IMR-90 (cell line): Measurements from ENCODE around the gene TPGS1. TPM values are rescaled to one million over a fixed set of nuclear protein-coding genes. Genes with fewer than 3 reads are reported as not detected.
A peak's percentile ranks its signal among the peaks of the same experiment; 100 is the strongest.

ENCODE experiments used
- ATAC-seq: fragments of 200-7000 bp; cut with Tn5 transposase; 2 replicates; pipeline ENCODE4 v1.9.1; 2020; ENCODE audit warnings: low read depth, mild to moderate bottlenecking, moderate library complexity
- BruUV-seq: library from RNA; stranded (reverse); fragments of 400-500 nt; replicated peaks from 2 replicates; lab custom pipeline; 2021; lab: Mats Ljungman, UMichigan
- CTCF ChIA-PET: fragments of 300-600 bp; formaldehyde crosslinking; extraction: SDS; loops from one replicate; lab custom pipeline; 2021; ENCODE audit warnings: antibody characterized with exemption; lab: Yijun Ruan, JAX
- POLR2A ChIA-PET: fragments of 300-600 bp; sonication (Branson Sonifier 250); formaldehyde crosslinking; loops from one replicate; lab custom pipeline; 2022; ENCODE audit warnings: antibody characterized with exemption; ENCODE audit not compliant: unreplicated experiment; lab: Charles Lee
- DNase-seq: peaks from one replicate; pipeline ENCODE4 v3.0.0; 2013
- H2AFZ ChIP-seq: replicated peaks from 2 replicates; pipeline ENCODE3; 2013; ENCODE audit warnings: low read length, mild to moderate bottlenecking; ENCODE audit not compliant: poor library complexity
- H2AK5ac ChIP-seq: 2 replicates; pipeline ENCODE4 v1.6.1; 2013; ENCODE audit warnings: low read depth, low read length, inconsistent platforms
- H2AK9ac ChIP-seq: replicated peaks from 2 replicates; pipeline ENCODE3; 2013; ENCODE audit warnings: mild to moderate bottlenecking, low read depth, low read length, moderate library complexity; ENCODE audit not compliant: poor library complexity
- H2BK120ac ChIP-seq: 2 replicates; pipeline ENCODE4 v1.6.1; 2013; ENCODE audit warnings: low read depth, low read length, inconsistent platforms
- H2BK15ac ChIP-seq: 3 replicates; pipeline ENCODE4 v1.6.1; 2013; ENCODE audit warnings: low read depth, low read length, inconsistent platforms
- H2BK20ac ChIP-seq: 2 replicates; pipeline ENCODE4 v1.6.1; 2013; ENCODE audit warnings: low read depth, mild to moderate bottlenecking, inconsistent platforms, low read length, moderate library complexity
- H2BK5ac ChIP-seq: 2 replicates; pipeline ENCODE4 v1.6.1; 2013; ENCODE audit warnings: mild to moderate bottlenecking, low read depth, low read length, inconsistent platforms; ENCODE audit not compliant: poor library complexity, severe bottlenecking
- H3K14ac ChIP-seq: replicated peaks from 2 replicates; pipeline ENCODE4 v1.6.1; 2013; ENCODE audit warnings: low read depth, low read length, inconsistent platforms
- H3K18ac ChIP-seq: 2 replicates; pipeline ENCODE4 v1.6.1; 2013; ENCODE audit warnings: low read depth, low read length, control low read depth
- H3K23ac ChIP-seq: 2 replicates; pipeline ENCODE4 v1.6.1; 2013; ENCODE audit warnings: low read depth, low read length, inconsistent platforms
- H3K27ac ChIP-seq: 2 replicates; pipeline ENCODE4 v1.5.1; 2013; ENCODE audit warnings: mild to moderate bottlenecking, control low read depth, low read length; ENCODE audit not compliant: insufficient read depth
- H3K27me3 ChIP-seq: 2 replicates; pipeline ENCODE4 v1.6.1; 2013; ENCODE audit warnings: low read length; ENCODE audit not compliant: control insufficient read depth, insufficient read depth
- H3K36me3 ChIP-seq: 2 replicates; pipeline ENCODE4 v1.6.1; 2013; ENCODE audit warnings: low read length, mixed read lengths; ENCODE audit not compliant: control insufficient read depth, insufficient read depth
- H3K4ac ChIP-seq: 2 replicates; pipeline ENCODE4 v1.6.1; 2013; ENCODE audit warnings: low read depth, low read length, inconsistent platforms
- H3K4me1 ChIP-seq: 2 replicates; pipeline ENCODE4 v1.6.1; 2013; ENCODE audit warnings: low read length, mixed read lengths; ENCODE audit not compliant: control insufficient read depth, insufficient read depth
- H3K4me2 ChIP-seq: 2 replicates; pipeline ENCODE4 v1.6.1; 2013; ENCODE audit warnings: low read depth, mild to moderate bottlenecking, control low read depth, low read length, moderate library complexity
- H3K4me3 ChIP-seq: 2 replicates; pipeline ENCODE4 v1.5.1; 2013; ENCODE audit warnings: low read depth, mild to moderate bottlenecking, control low read depth, low read length, moderate library complexity; ENCODE audit not compliant: insufficient read depth
- H3K56ac ChIP-seq: 2 replicates; pipeline ENCODE4 v1.6.1; 2013; ENCODE audit warnings: low read length, inconsistent platforms; ENCODE audit not compliant: insufficient read depth; ENCODE audit errors: extremely low read depth
- H3K79me1 ChIP-seq, 2 experiments: 2 replicates each; pipeline ENCODE4 v1.6.1; 2013; ENCODE audit warnings: low read length in 2 of 2, inconsistent platforms in 1 of 2, low read depth in 1 of 2
- H3K9ac ChIP-seq: 2 replicates; pipeline ENCODE4 v1.6.1; 2013; ENCODE audit warnings: low read depth, low read length, control low read depth
- H3K9me1 ChIP-seq: 2 replicates; pipeline ENCODE4 v1.6.1; 2013; ENCODE audit warnings: low read length, inconsistent platforms; ENCODE audit not compliant: insufficient read depth
- H3K9me3 ChIP-seq: 2 replicates; pipeline ENCODE4 v1.6.1; 2013; ENCODE audit warnings: low read length; ENCODE audit not compliant: control insufficient read depth, insufficient read depth
- H4K20me1 ChIP-seq: 2 replicates; pipeline ENCODE4 v1.6.1; 2013; ENCODE audit warnings: low read length, inconsistent platforms; ENCODE audit not compliant: insufficient read depth
- H4K5ac ChIP-seq: 2 replicates; pipeline ENCODE4 v1.6.1; 2013; ENCODE audit warnings: mild to moderate bottlenecking, low read depth, low read length, control low read depth
- H4K8ac ChIP-seq, 2 experiments: 2 replicates each; pipeline ENCODE4 v1.6.1; 2013; ENCODE audit warnings: low read depth in 2 of 2, low read length in 2 of 2, control low read depth in 1 of 2, inconsistent platforms in 1 of 2
- H4K91ac ChIP-seq: 2 replicates; pipeline ENCODE4 v1.6.1; 2013; ENCODE audit warnings: low read depth, low read length, inconsistent platforms; ENCODE audit not compliant: insufficient read depth
- BHLHE40 ChIP-seq: fragments of 150-350 bp; IDR thresholded peaks from 2 replicates; pipeline ENCODE4 v1.6.1; 2016; ENCODE audit warnings: mild to moderate bottlenecking, low read depth, low read length
- CEBPB ChIP-seq: IDR thresholded peaks from 2 replicates; pipeline ENCODE4 v1.6.1; 2012; ENCODE audit warnings: low read depth, low read length, improper control_type of control experiment
- ELK1 ChIP-seq: fragments of 150-350 bp; IDR thresholded peaks from 2 replicates; pipeline ENCODE4 v1.6.1; 2016; ENCODE audit warnings: low read depth, mild to moderate bottlenecking, low read length, moderate library complexity, borderline replicate concordance
- FOS ChIP-seq: fragments of 150-350 bp; IDR thresholded peaks from 2 replicates; pipeline ENCODE4 v1.6.1; 2016; ENCODE audit warnings: low read depth, low read length
- MAZ ChIP-seq: IDR thresholded peaks from 2 replicates; pipeline ENCODE4 v1.6.1; 2012; ENCODE audit warnings: low read depth, mild to moderate bottlenecking, low read length, improper control_type of control experiment, moderate library complexity, borderline replicate concordance
- MXI1 ChIP-seq: IDR thresholded peaks from 2 replicates; pipeline ENCODE4 v1.6.1; 2012; ENCODE audit warnings: low read depth, mild to moderate bottlenecking, low read length, moderate library complexity, borderline replicate concordance
- NFE2L2 ChIP-seq: fragments of 150-350 bp; IDR thresholded peaks from 2 replicates; pipeline ENCODE4 v1.6.1; 2016; ENCODE audit warnings: low read depth, mild to moderate bottlenecking, low read length
- POLR2A ChIP-seq: IDR thresholded peaks from 2 replicates; pipeline ENCODE4 v1.6.1; 2012; ENCODE audit warnings: mild to moderate bottlenecking, low read depth, low read length
- RCOR1 ChIP-seq: IDR thresholded peaks from 2 replicates; pipeline ENCODE4 v1.6.1; 2012; ENCODE audit warnings: mild to moderate bottlenecking, low read length, improper control_type of control experiment; ENCODE audit not compliant: insufficient replicate concordance
- RFX5 ChIP-seq: IDR thresholded peaks from 2 replicates; pipeline ENCODE4 v1.8.0; 2012; ENCODE audit warnings: low read depth, mild to moderate bottlenecking, low read length, moderate library complexity
- WGBS, 2 experiments: methylation state at CpG; one replicate each; pipeline versions ENCODE4 v1.1.5 to v1.1.7; 2013; ENCODE audit warnings: missing lambda C conversion rate in 2 of 2; ENCODE audit not compliant: insufficient read length in 1 of 2; ENCODE audit errors: extremely low coverage in 2 of 2; 5-methylcytosine and 5-hydroxymethylcytosine counted together
- dilution Hi-C: fragments of 300-500 bp; cut with HindIII; formaldehyde crosslinking; loops from one replicate; pipeline ENCODE4 v1.14.3; 2018; ENCODE audit warnings: low sequenced_read_pairs; ENCODE audit not compliant: unreplicated experiment
- in situ Hi-C: fragments of 300-500 bp; cut with MboI; formaldehyde crosslinking; loops from 3 replicates; pipeline ENCODE4 v1.14.3; 2019; ENCODE audit warnings: low sequenced_read_pairs, inconsistent platforms, mixed read lengths
- intact Hi-C: fragments of 100-400 bp; cut with micrococcal nuclease; formaldehyde crosslinking; loops from 2 replicates; pipeline ENCODE4 v1.10.0; 2022
- polyA plus RNA-seq, 3 experiments: library from polyadenylated mRNA; depleted of rRNA; stranded (reverse); fragments of >200 nt; gene quantifications; 2 replicates each; pipeline ENCODE4 v1.2.3, GENCODE V29; 2012; ENCODE audit warnings: low replicate concordance in 1 of 3
- total RNA-seq: library from RNA; depleted of rRNA; stranded (reverse); fragments of >200 nt; gene quantifications from 2 replicates; pipeline ENCODE4 v1.2.3, GENCODE V29; 2012
- TF ChIP-seq, protein P1 (sequence below): fragments of 150-350 bp; IDR thresholded peaks from 2 replicates; pipeline ENCODE4 v1.6.1; 2017; ENCODE audit warnings: mild to moderate bottlenecking, antibody characterized with exemption, low read length, low read depth
- TF ChIP-seq, protein P2 (sequence below): conservative IDR thresholded peaks from 2 replicates; pipeline ENCODE4 v1.5.1; 2012; ENCODE audit warnings: mild to moderate bottlenecking, low read depth, low read length, improper control_type of control experiment

TPGS1 gene
- total and polyA plus RNA-seq, 2 of the 4 experiments (the other 2 are of a cell fraction), result 2.7 to 6.3 TPM

DNA sequence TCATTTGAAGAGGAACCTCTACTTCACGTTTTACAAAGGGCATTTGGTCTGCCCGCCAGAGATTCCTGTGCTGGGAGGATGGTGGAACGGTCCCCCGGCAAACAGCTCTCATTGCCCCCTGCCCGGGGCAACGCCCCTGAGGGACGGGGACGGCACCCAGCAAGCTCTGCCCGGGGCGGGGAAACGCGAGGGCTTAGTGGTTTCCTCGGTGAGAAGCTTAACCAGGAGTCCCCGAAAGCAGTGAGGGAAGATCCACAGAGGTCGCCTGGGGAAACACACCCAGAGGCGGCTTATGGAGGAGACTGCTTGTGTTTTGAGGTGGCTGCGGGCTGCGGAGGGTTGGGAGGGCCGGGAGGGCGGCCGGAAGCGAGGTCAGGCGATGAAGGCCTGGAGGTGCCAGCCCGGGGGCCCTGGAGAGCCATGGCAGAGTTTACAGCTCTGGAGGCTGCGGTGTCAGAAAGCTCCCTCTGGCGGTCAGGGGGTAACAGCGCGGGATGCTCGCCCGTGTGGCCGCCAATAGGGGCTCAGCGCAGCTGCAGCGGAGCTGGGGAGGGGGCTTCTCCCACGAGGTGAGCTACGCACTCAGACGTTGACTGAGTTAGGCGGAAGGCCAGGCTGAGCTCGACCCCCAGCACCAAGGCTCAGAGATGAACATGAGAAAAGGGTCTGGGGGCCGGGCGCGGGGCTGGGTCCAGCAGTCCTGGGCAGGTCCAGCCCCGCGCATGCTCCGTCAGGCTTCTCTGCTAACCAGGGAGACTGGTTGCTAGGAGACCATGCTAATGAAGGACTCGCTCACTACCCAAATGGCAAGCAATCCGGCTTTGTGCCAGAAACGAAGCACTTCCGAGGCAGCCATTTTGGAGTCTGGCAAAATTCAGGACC lies 652 bp upstream of the TPGS1 start:
- peak overlapping the region; percentile 80 for H3K27ac ChIP-seq
- peak overlapping the region; percentile 92 for H3K56ac ChIP-seq
- BruUV-seq, result no TSS peak
- H2BK20ac ChIP-seq, result peak overlapping the region; percentile 55
- peak overlapping the region; percentile 65 for H3K4me3 ChIP-seq
- peak overlapping the region; percentile 65 for H3K9ac ChIP-seq
- peak overlapping the region; percentile 99 for H2AFZ ChIP-seq
- ChIA-PET POLR2A (interaction anchor here (0.6 kb wide), 1 partner anchor 20 kb away, joined by 3 read pairs; no protein-coding TSS in a partner anchor), CTCF (interaction anchor here (1.0 to 1.6 kb wide), 3 partner anchors 11 to 20 kb away, joined by 3 to 8 read pairs (median 7); no protein-coding TSS in a partner anchor)
- H3K23ac ChIP-seq, result peak overlapping the region; percentile 88; the same call in 1 of the 2 replicates
- no peak overlapping the region; the same call in 2 of the 3 replicates for H2BK15ac ChIP-seq
- peak overlapping the region; percentile 82 for H3K4ac ChIP-seq
- peak overlapping the region; percentile 74 for H4K91ac ChIP-seq
- H3K4me1 ChIP-seq, result peaks cover 12% of the 10 kb centered on the region
- peaks cover 3% of the 10 kb centered on the region; the same call in 1 of the 2 replicates for H3K9me1 ChIP-seq
- peak overlapping the region; percentile 21; the same call in 1 of the 2 replicates for H2AK5ac ChIP-seq
- intact Hi-C loops, result loop anchor here (5.0 kb wide), 1 partner anchor 124 kb away; no protein-coding TSS in a partner anchor
- DNase-seq (peak; percentile 84), ATAC-seq (peak; percentile 82)
- no peaks in the 10 kb centered on the region for H3K9me3 ChIP-seq
- 6% methylated on average over 15 of the region's 48 CpGs; no CpG with 5 or more reads in 1 of the 2 experiments for WGBS, 2 experiments
- peak overlapping the region; percentile 79 for H3K14ac ChIP-seq
- H2BK120ac ChIP-seq, result peak overlapping the region; percentile 91
- in situ Hi-C loops, result no loop called here
- peaks cover 0 to 24% of the 10 kb centered on the region in 2 experiments; a peak in 2 of 4 replicates for H3K79me1 ChIP-seq
- peak overlapping the region; percentile 64 for H3K18ac ChIP-seq
- dilution Hi-C loops, result no loop called here
- peak overlapping the region; percentile 18 to 96 for H4K8ac ChIP-seq
- peak overlapping the region; percentile 80 for H2BK5ac ChIP-seq
- H3K4me2 ChIP-seq, result peak overlapping the region; percentile 65
- no peaks in the 10 kb centered on the region for H3K27me3 ChIP-seq
- no peaks in the 10 kb centered on the region for H4K20me1 ChIP-seq
- H4K5ac ChIP-seq, result peak overlapping the region; percentile 89
- H2AK9ac ChIP-seq, result peak overlapping the region; percentile 94
- H3K36me3 ChIP-seq, result no peaks in the 10 kb centered on the region; the same call in 1 of the 2 replicates
- TF ChIP-seq RCOR1, result peak; percentile 39
- TF ChIP-seq CEBPB, result 0 out of 2 replicates have a peak, but pooled peaks have one; percentile 17
- no peak for TF ChIP-seq ELK1
- TF ChIP-seq BHLHE40, result no peak; the same call in 1 of the 2 replicates
- TF ChIP-seq RFX5, result no peak
- no peak for TF ChIP-seq FOS
- no peak for TF ChIP-seq POLR2A
- TF ChIP-seq MAZ, result peak; percentile 81; the same call in 1 of the 2 replicates
- TF ChIP-seq MXI1, result 0 out of 2 replicates have a peak, but pooled peaks have one; percentile 17
- TF ChIP-seq, protein P1, sequence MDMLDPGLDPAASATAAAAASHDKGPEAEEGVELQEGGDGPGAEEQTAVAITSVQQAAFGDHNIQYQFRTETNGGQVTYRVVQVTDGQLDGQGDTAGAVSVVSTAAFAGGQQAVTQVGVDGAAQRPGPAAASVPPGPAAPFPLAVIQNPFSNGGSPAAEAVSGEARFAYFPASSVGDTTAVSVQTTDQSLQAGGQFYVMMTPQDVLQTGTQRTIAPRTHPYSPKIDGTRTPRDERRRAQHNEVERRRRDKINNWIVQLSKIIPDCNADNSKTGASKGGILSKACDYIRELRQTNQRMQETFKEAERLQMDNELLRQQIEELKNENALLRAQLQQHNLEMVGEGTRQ, result peak; percentile 4; the same call in 1 of the 2 replicates
- TF ChIP-seq, protein P2, sequence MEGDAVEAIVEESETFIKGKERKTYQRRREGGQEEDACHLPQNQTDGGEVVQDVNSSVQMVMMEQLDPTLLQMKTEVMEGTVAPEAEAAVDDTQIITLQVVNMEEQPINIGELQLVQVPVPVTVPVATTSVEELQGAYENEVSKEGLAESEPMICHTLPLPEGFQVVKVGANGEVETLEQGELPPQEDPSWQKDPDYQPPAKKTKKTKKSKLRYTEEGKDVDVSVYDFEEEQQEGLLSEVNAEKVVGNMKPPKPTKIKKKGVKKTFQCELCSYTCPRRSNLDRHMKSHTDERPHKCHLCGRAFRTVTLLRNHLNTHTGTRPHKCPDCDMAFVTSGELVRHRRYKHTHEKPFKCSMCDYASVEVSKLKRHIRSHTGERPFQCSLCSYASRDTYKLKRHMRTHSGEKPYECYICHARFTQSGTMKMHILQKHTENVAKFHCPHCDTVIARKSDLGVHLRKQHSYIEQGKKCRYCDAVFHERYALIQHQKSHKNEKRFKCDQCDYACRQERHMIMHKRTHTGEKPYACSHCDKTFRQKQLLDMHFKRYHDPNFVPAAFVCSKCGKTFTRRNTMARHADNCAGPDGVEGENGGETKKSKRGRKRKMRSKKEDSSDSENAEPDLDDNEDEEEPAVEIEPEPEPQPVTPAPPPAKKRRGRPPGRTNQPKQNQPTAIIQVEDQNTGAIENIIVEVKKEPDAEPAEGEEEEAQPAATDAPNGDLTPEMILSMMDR, result peak; percentile 99
- no peak for TF ChIP-seq NFE2L2
